ENCODE measurements around the gene TMEM132E.
"Not testable (repeated sequence)": the region's sequence is repeated elsewhere in the genome, so short reads cannot be mapped to it uniquely, and the experiment has no call there.

DNA sequence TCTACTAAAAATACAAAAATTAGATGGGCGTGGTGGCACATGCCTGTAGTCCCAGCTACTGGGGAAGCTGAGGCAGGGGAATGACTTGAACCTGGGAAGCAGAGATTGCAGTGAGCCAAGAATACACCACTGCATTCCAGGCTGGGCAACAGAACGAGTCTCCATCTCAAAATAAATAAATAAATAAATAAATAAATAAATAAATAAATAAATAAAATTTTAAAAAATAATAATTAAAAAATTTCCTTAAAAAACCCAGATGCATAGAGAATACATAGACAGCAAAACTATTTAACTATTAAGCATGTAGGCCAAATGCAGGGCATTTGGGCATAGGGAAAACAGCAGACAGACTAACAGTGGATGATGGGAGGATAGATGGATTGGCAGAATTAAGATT, 40.8 kb upstream of the TMEM132E start:
- TF ChIP-seq, protein P1, sequence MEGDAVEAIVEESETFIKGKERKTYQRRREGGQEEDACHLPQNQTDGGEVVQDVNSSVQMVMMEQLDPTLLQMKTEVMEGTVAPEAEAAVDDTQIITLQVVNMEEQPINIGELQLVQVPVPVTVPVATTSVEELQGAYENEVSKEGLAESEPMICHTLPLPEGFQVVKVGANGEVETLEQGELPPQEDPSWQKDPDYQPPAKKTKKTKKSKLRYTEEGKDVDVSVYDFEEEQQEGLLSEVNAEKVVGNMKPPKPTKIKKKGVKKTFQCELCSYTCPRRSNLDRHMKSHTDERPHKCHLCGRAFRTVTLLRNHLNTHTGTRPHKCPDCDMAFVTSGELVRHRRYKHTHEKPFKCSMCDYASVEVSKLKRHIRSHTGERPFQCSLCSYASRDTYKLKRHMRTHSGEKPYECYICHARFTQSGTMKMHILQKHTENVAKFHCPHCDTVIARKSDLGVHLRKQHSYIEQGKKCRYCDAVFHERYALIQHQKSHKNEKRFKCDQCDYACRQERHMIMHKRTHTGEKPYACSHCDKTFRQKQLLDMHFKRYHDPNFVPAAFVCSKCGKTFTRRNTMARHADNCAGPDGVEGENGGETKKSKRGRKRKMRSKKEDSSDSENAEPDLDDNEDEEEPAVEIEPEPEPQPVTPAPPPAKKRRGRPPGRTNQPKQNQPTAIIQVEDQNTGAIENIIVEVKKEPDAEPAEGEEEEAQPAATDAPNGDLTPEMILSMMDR (conservative IDR thresholded peaks at IDR 0.05; ENCODE audit: low read depth, low read length): not testable (repeated sequence)
- TF ChIP-seq EZH2 (IDR thresholded peaks at IDR 0.05; ENCODE audit: borderline replicate concordance, low read depth, low read length, poor library complexity, severe bottlenecking): not testable (repeated sequence)
